Astrocyte (in vitro differentiated cells and primary cell): ENCODE data around the gene FZD2. TPM values are rescaled to one million over a fixed set of nuclear protein-coding genes. Genes with fewer than 3 reads are reported as not detected.

Experiments used
- DNase-seq: peaks from one replicate; pipeline ENCODE4 v3.0.0-alpha.2; 2010; ENCODE audit warnings: low read depth
- FAIRE-seq: peaks from 2 replicates; lab custom pipeline; 2011; peaks lifted over from hg19 to GRCh38; lab: Jason Lieb, UNC
- H2AFZ ChIP-seq: 2 replicates; pipeline ENCODE4 v1.6.0; 2012; ENCODE audit warnings: low read depth, low read length, inconsistent platforms
- H3K27ac ChIP-seq: 2 replicates; pipeline ENCODE4 v1.5.1; 2011; ENCODE audit warnings: low read depth, low read length, inconsistent platforms
- H3K27me3 ChIP-seq: 2 replicates; pipeline ENCODE4 v1.6.0; 2011; ENCODE audit warnings: low read length, inconsistent platforms; ENCODE audit not compliant: insufficient read depth
- H3K36me3 ChIP-seq: 2 replicates; pipeline ENCODE4 v1.5.1; 2011; ENCODE audit warnings: low read length, inconsistent platforms; ENCODE audit not compliant: insufficient read depth
- H3K4me1 ChIP-seq: 2 replicates; pipeline ENCODE4 v1.5.1; 2011; ENCODE audit warnings: low read length, inconsistent platforms; ENCODE audit not compliant: insufficient read depth
- H3K4me2 ChIP-seq: 2 replicates; pipeline ENCODE4 v1.6.0; 2012; ENCODE audit warnings: low read length, inconsistent platforms
- H3K4me3 ChIP-seq: 2 replicates; pipeline ENCODE4 v1.5.1; 2011; ENCODE audit warnings: low read depth, mild to moderate bottlenecking, low read length, inconsistent platforms; ENCODE audit not compliant: insufficient read depth
- H3K79me2 ChIP-seq: 2 replicates; pipeline ENCODE4 v1.6.0; 2012; ENCODE audit warnings: mild to moderate bottlenecking, low read length, inconsistent platforms; ENCODE audit not compliant: insufficient read depth
- H3K9ac ChIP-seq: 2 replicates; pipeline ENCODE4 v1.6.0; 2012; ENCODE audit warnings: mild to moderate bottlenecking, low read length, inconsistent platforms
- H3K9me3 ChIP-seq: 2 replicates; pipeline ENCODE4 v1.5.1; 2012; ENCODE audit warnings: low read depth, mild to moderate bottlenecking, low read length, inconsistent platforms; ENCODE audit not compliant: insufficient read depth
- H4K20me1 ChIP-seq: 2 replicates; pipeline ENCODE4 v1.6.0; 2012; ENCODE audit warnings: low read length, inconsistent platforms; ENCODE audit not compliant: insufficient read depth
- H3K27ac Mint-ChIP-seq: one replicate; pipeline ENCODE4 v1.8.0; 2021; ENCODE audit warnings: mild to moderate bottlenecking, mixed read lengths; ENCODE audit not compliant: unreplicated experiment
- H3K27me3 Mint-ChIP-seq: one replicate; pipeline ENCODE4 v1.8.0; 2021; ENCODE audit warnings: low read depth, mixed read lengths; ENCODE audit not compliant: unreplicated experiment
- H3K36me3 Mint-ChIP-seq: one replicate; pipeline ENCODE4 v1.8.0; 2021; ENCODE audit warnings: low read depth, mixed read lengths; ENCODE audit not compliant: unreplicated experiment
- H3K4me1 Mint-ChIP-seq: one replicate; pipeline ENCODE4 v1.8.0; 2021; ENCODE audit warnings: low read depth, mixed read lengths; ENCODE audit not compliant: unreplicated experiment
- H3K4me3 Mint-ChIP-seq: one replicate; pipeline ENCODE4 v1.8.0; 2021; ENCODE audit warnings: mild to moderate bottlenecking, moderate library complexity, mixed read lengths; ENCODE audit not compliant: unreplicated experiment
- H3K9me3 Mint-ChIP-seq: one replicate; pipeline ENCODE4 v1.8.0; 2021; ENCODE audit warnings: mild to moderate bottlenecking, mixed read lengths; ENCODE audit not compliant: unreplicated experiment
- EZH2 ChIP-seq: IDR thresholded peaks from 2 replicates; pipeline ENCODE4 v1.6.1; 2012; ENCODE audit warnings: mild to moderate bottlenecking, low read length, inconsistent platforms; ENCODE audit not compliant: insufficient read depth
- total RNA-seq: library from RNA; stranded (reverse); gene quantifications from 2 replicates; pipeline ENCODE4 v1.2.1, GENCODE V29; 2021
- TF ChIP-seq, protein P1 (sequence below): IDR thresholded peaks from 2 replicates; pipeline ENCODE4 v1.5.1; 2011; ENCODE audit warnings: low read depth, mild to moderate bottlenecking, inconsistent platforms, low read length, moderate library complexity; ENCODE audit not compliant: insufficient read depth

Gene FZD2
- total RNA-seq, 1 donor from 2014 or later: 97.6 TPM

DNA sequence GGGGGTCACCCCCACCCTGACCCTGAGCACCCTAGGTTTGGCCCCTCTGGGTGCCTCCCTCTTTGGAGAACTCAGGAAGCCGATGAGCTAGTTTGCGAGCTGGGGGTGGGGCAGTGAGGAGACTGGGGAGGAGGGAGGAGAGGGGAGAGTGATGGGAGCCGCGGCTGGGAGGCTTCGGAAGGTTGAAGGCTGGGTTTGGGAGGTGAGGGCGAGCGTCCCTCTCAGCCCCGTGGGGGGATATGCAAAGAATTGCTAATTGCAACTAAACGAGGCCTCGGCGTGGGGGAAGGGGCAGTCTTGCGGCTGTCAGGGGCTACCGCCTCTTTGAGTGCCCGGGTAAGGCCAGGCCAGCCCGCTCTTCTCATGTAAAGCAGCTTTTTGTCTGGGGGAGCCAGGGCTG is 17.6 kb upstream of the FZD2 start:
- H3K79me2 ChIP-seq: no peaks in the 10 kb centered on the region
- H3K36me3 Mint-ChIP-seq: peaks cover 1% of the 10 kb centered on the region
- H4K20me1 ChIP-seq: no peaks in the 10 kb centered on the region
- H2AFZ ChIP-seq: peak overlapping the region; percentile 70
- H3K36me3 ChIP-seq: no peaks in the 10 kb centered on the region
- no peaks in the 10 kb centered on the region for H3K9me3 ChIP-seq
- H3K4me1 ChIP-seq: peaks cover 41% of the 10 kb centered on the region
- DNase-seq: no peak
- H3K27ac Mint-ChIP-seq: no peak overlapping the region
- no peaks in the 10 kb centered on the region for H3K27me3 ChIP-seq
- H3K27me3 Mint-ChIP-seq: no peaks in the 10 kb centered on the region
- peaks cover 50% of the 10 kb centered on the region for H3K4me1 Mint-ChIP-seq
- H3K9me3 Mint-ChIP-seq: peaks cover 4% of the 10 kb centered on the region
- H3K9ac ChIP-seq: no peak overlapping the region
- H3K4me3 Mint-ChIP-seq: no peak overlapping the region
- peak overlapping the region; percentile 23 for H3K4me2 ChIP-seq
- TF ChIP-seq, protein P1, sequence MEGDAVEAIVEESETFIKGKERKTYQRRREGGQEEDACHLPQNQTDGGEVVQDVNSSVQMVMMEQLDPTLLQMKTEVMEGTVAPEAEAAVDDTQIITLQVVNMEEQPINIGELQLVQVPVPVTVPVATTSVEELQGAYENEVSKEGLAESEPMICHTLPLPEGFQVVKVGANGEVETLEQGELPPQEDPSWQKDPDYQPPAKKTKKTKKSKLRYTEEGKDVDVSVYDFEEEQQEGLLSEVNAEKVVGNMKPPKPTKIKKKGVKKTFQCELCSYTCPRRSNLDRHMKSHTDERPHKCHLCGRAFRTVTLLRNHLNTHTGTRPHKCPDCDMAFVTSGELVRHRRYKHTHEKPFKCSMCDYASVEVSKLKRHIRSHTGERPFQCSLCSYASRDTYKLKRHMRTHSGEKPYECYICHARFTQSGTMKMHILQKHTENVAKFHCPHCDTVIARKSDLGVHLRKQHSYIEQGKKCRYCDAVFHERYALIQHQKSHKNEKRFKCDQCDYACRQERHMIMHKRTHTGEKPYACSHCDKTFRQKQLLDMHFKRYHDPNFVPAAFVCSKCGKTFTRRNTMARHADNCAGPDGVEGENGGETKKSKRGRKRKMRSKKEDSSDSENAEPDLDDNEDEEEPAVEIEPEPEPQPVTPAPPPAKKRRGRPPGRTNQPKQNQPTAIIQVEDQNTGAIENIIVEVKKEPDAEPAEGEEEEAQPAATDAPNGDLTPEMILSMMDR: no peak
- no peak for TF ChIP-seq EZH2
- H3K4me3 ChIP-seq: no peak overlapping the region
- FAIRE-seq: no peak
- no peak overlapping the region for H3K27ac ChIP-seq

DNA sequence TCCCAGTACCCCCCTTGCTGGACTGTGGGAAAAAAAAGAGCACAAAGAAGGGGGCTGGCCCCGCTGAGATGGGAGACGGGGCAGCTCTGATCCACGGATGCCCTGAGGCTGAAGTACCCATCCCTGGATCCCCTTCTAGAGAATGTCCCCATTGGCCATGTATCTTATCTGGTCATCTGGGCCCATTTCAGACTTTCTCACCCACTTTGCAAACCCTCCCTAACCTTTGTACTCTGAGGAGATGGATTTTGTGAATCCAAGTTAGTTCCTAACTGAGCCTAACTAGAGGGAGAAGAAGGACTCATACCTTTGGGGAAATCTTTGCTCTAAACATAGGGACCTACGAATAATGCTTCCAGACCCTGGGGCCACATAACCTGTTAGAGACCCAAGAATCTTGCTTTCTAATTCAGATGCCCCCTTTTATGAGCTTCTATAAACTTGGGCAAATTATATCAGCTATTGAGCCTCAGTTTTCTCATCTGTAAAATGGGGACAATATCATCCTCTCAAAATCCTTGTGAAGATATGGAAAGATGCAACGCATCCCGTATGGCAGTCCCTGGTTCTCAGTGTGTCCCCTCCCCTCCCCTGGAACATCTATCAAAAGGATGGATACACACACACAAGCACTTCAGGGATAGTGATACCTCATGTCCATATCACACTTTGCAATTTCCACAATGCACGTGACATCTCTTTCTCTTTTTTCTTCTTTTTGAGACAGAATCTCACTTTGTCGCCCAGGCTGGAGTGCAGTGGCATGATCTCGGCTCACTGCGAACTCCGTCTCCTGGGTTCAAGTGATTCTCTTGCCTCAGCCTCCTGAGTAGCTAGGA is 16.8 kb upstream of the FZD2 start:
- H3K36me3 ChIP-seq: no peaks in the 10 kb centered on the region
- DNase-seq (no peak), FAIRE-seq (no peak)
- H3K79me2 ChIP-seq: no peaks in the 10 kb centered on the region
- Mint-ChIP-seq H3K4me1 (peaks cover 58% of the 10 kb centered on the region), H3K27ac (no peak overlapping the region), H3K27me3 (no peaks in the 10 kb centered on the region), H3K4me3 (no peak overlapping the region), H3K36me3 (peaks cover 1% of the 10 kb centered on the region), H3K9me3 (peaks cover 4% of the 10 kb centered on the region)
- TF ChIP-seq, protein P1: no peak
- no peak for TF ChIP-seq EZH2
- H3K4me1 ChIP-seq: peaks cover 48% of the 10 kb centered on the region
- no peak overlapping the region for H2AFZ ChIP-seq
- H4K20me1 ChIP-seq: no peaks in the 10 kb centered on the region
- no peaks in the 10 kb centered on the region for H3K27me3 ChIP-seq
- no peak overlapping the region for H3K9ac ChIP-seq
- no peaks in the 10 kb centered on the region for H3K9me3 ChIP-seq
- no peak overlapping the region for H3K4me3 ChIP-seq
- no peak overlapping the region for H3K4me2 ChIP-seq
- H3K27ac ChIP-seq: no peak overlapping the region
